Measurements from ENCODE around the gene TINAGL1. TPM values are rescaled to one million over a fixed set of nuclear protein-coding genes. Genes with fewer than 3 reads are reported as not detected.

Gene TINAGL1
- total and polyA plus RNA-seq, 10 of the 15 experiments (the other 5 are each of a cell fraction or from before 2014, with no cell fraction given): 0.20 to 0.49 (median 0.23) TPM; not detected in 7

- TF ChIP-seq CUX1 (IDR thresholded peaks at IDR 0.05; ENCODE audit: insufficient replicate concordance, low read depth, low read length): no peak
Measured at GRCh38 chr1:31576201-31576669, at the start of gene TINAGL1 (continued).

- in situ Hi-C loops (cut with MboI): no loop called here
- ChIA-PET RAD21 (ENCODE audit: unreplicated experiment) (interaction anchor here (1.6 kb wide), 1 partner anchor 15 kb away, joined by 4 read pairs; no protein-coding TSS in a partner anchor), POLR2A (no interaction called here), CTCF (interaction anchor here (1.5 to 4.0 kb wide), 3 partner anchors 19 to 108 kb away, joined by 3 to 25 read pairs (median 12); no protein-coding TSS in a partner anchor), SMC1A (ENCODE audit: uncharacterized antibody, unreplicated experiment) (interaction anchor here (1.0 to 1.9 kb wide), 6 partner anchors 8 to 22 kb away, joined by 4 to 9 read pairs (median 6); no protein-coding TSS in a partner anchor)
- no peak overlapping the region for H2AFZ ChIP-seq (ENCODE audit: control insufficient read depth, low read depth, low read length)
- intact Hi-C loops (cut with micrococcal nuclease; ENCODE audit: unreplicated experiment): no loop called here
- DNase-seq (ENCODE audit: low read depth, low spot score) (no peak), FAIRE-seq (no peak), ATAC-seq (no peak)
- no peak overlapping the region for H3K4me2 ChIP-seq (ENCODE audit: control insufficient read depth, insufficient read depth)
- no peaks in the 10 kb centered on the region for H3K27me3 ChIP-seq (replicated peaks in 1 of 2; ENCODE audit: control insufficient read depth in 2 of 2, insufficient read depth in 2 of 2, low read length in 1 of 2)
- 8% methylated on average over 4 of the region's 4 CpGs for WGBS (ENCODE audit: insufficient coverage, insufficient replicate concordance, low lambda C conversion rate, missing lambda C conversion rate)
- H3K79me2 ChIP-seq (ENCODE audit: control insufficient read depth, insufficient read depth, low read length): no peaks in the 10 kb centered on the region
- no TSS peak for BruUV-seq (replicated peaks)
- no peaks in the 10 kb centered on the region for H4K20me1 ChIP-seq (ENCODE audit: control insufficient read depth, insufficient read depth)
- H3K4me3 ChIP-seq: no peak overlapping the region
- H3K9me3 ChIP-seq (replicated peaks; ENCODE audit: control insufficient read depth, insufficient read depth, low read length): no peaks in the 10 kb centered on the region
- H3K36me3 ChIP-seq (ENCODE audit: control insufficient read depth in 2 of 2, insufficient read depth in 2 of 2, low read length in 1 of 2): no peaks in the 10 kb centered on the region
- H3K27ac ChIP-seq (ENCODE audit: control insufficient read depth, insufficient read depth): no peak overlapping the region
- H3K4me1 ChIP-seq (ENCODE audit: control insufficient read depth, insufficient read depth, low read length): no peaks in the 10 kb centered on the region
- H3K9ac ChIP-seq (ENCODE audit: control insufficient read depth, insufficient read depth, low read length): no peak overlapping the region
- TF ChIP-seq ZBTB33 (IDR thresholded peaks at IDR 0.05): no peak
- no peak for TF ChIP-seq CTCF (IDR thresholded peaks at IDR 0.05 in 2 of 3, conservative IDR thresholded peaks at IDR 0.05 in 1 of 3; ENCODE audit: control insufficient read depth in 2 of 3, extremely low read depth in 1 of 3, insufficient read depth in 1 of 3, low read depth in 3 of 3, low read length in 3 of 3)
- TF ChIP-seq ETV6 (conservative IDR thresholded peaks at IDR 0.05 in 1 of 2, IDR thresholded peaks at IDR 0.05 in 1 of 2; ENCODE audit: borderline replicate concordance in 1 of 2, low read depth in 1 of 2): no peak
- TF ChIP-seq TBL1XR1 (IDR thresholded peaks at IDR 0.05; ENCODE audit: low read depth, low read length): no peak
- no peak for TF ChIP-seq FOXK2 (IDR thresholded peaks at IDR 0.05)
- no peak for TF ChIP-seq MEF2A (IDR thresholded peaks at IDR 0.05; ENCODE audit: insufficient read depth, low read depth, low read length)
- TF ChIP-seq E2F4 (IDR thresholded peaks at IDR 0.05; ENCODE audit: low read depth, low read length): no peak
- TF ChIP-seq BRCA1 (IDR thresholded peaks at IDR 0.05; ENCODE audit: low read depth, low read length): no peak
- no peak for TF ChIP-seq MXI1 (IDR thresholded peaks at IDR 0.05; ENCODE audit: low read depth, low read length)
Measured at GRCh38 chr1:31529999-31530684, 46.2 kb upstream of the TINAGL1 start.

Data from GM12878 (cell line).